Measurements from ENCODE around the gene RETN.

GRCh38 chr19:7677669-7678311, 8.9 kb downstream of the RETN start:
- TF ChIP-seq POLR2A (IDR thresholded peaks at IDR 0.05) (no peak), CTCF (IDR thresholded peaks at IDR 0.05) (no peak), POLR2AphosphoS5 (IDR thresholded peaks at IDR 0.05; ENCODE audit: insufficient read depth in 1 of 2, low read depth in 1 of 2) (no peak)
